ENCODE data around the gene PCNX2.

DNA sequence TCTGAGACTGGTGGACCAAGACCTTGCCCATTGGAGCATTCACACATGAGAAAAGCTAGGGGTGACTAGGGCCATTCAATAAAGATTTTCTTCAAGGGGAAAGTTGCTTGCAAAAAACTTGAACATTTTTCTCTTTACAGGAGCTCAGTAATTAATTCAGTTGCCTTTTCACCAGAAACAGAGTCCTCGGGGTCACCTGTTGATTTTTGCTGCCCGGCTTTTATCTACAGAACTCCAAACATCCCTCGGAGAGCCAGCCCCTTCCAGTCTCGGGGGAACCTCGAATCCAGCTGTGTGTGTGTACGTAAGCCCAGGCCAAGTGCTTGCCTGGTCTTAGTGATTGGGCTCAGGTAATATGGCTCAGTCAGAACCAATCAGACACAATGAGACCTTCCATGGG is 47.5 kb downstream of the PCNX2 start:
- TF ChIP-seq, protein P1, sequence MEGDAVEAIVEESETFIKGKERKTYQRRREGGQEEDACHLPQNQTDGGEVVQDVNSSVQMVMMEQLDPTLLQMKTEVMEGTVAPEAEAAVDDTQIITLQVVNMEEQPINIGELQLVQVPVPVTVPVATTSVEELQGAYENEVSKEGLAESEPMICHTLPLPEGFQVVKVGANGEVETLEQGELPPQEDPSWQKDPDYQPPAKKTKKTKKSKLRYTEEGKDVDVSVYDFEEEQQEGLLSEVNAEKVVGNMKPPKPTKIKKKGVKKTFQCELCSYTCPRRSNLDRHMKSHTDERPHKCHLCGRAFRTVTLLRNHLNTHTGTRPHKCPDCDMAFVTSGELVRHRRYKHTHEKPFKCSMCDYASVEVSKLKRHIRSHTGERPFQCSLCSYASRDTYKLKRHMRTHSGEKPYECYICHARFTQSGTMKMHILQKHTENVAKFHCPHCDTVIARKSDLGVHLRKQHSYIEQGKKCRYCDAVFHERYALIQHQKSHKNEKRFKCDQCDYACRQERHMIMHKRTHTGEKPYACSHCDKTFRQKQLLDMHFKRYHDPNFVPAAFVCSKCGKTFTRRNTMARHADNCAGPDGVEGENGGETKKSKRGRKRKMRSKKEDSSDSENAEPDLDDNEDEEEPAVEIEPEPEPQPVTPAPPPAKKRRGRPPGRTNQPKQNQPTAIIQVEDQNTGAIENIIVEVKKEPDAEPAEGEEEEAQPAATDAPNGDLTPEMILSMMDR (IDR thresholded peaks at IDR 0.05), result no peak
- no peak for TF ChIP-seq POLR2A (IDR thresholded peaks at IDR 0.05)

All from esophagus squamous epithelium (tissue), 4 donors.